HFFc6 (cell line): ENCODE results near the gene BTBD7. TPM values are rescaled to one million over a fixed set of nuclear protein-coding genes. Genes with fewer than 3 reads are reported as not detected.
A peak's percentile ranks its signal among the peaks of the same experiment; 100 is the strongest.

Experiments
- DNase-seq: peaks from one replicate; pipeline ENCODE4 v3.0.0-alpha.2; 2018
- H3K27ac Mint-ChIP-seq: 2 replicates; pipeline ENCODE4 v1.8.0; 2020; ENCODE audit warnings: mild to moderate bottlenecking, mixed read lengths
- H3K27me3 Mint-ChIP-seq: 2 replicates; pipeline ENCODE4 v1.8.0; 2021; ENCODE audit warnings: mild to moderate bottlenecking, moderate library complexity, mixed read lengths; ENCODE audit not compliant: insufficient read depth
- H3K36me3 Mint-ChIP-seq: 2 replicates; pipeline ENCODE4 v1.8.0; 2021; ENCODE audit warnings: low read depth, mixed read lengths
- H3K4me1 Mint-ChIP-seq: 2 replicates; pipeline ENCODE4 v1.8.0; 2020; ENCODE audit warnings: low read depth, mixed read lengths
- H3K4me3 Mint-ChIP-seq: 2 replicates; pipeline ENCODE4 v1.8.0; 2020; ENCODE audit warnings: mild to moderate bottlenecking, moderate library complexity, mixed read lengths
- H3K9me3 Mint-ChIP-seq: 2 replicates; pipeline ENCODE4 v1.8.0; 2020; ENCODE audit warnings: mild to moderate bottlenecking, mixed read lengths
- total RNA-seq, 6 experiments: library from RNA; stranded (reverse); fragmentation: NEBNext Ultra II Directional; extraction: Animal tissue kit (Norgen Biotek cat#: 25700); gene quantifications; 2 replicates in 1 of 6; 3 replicates in 5 of 6; pipeline ENCODE4 v1.2.3, GENCODE V29; 2021
- TF ChIP-seq, protein P1 (sequence below): fragments of 200-600 bp; sonication (generic); IDR thresholded peaks from 2 replicates; pipeline ENCODE4 v1.5.0; 2021; ENCODE audit warnings: antibody characterized with exemption, mild to moderate bottlenecking

BTBD7 gene
- total RNA-seq, 6 experiments from 2014 or later = 36.8 to 45.6 (median 40.0) TPM

DNA sequence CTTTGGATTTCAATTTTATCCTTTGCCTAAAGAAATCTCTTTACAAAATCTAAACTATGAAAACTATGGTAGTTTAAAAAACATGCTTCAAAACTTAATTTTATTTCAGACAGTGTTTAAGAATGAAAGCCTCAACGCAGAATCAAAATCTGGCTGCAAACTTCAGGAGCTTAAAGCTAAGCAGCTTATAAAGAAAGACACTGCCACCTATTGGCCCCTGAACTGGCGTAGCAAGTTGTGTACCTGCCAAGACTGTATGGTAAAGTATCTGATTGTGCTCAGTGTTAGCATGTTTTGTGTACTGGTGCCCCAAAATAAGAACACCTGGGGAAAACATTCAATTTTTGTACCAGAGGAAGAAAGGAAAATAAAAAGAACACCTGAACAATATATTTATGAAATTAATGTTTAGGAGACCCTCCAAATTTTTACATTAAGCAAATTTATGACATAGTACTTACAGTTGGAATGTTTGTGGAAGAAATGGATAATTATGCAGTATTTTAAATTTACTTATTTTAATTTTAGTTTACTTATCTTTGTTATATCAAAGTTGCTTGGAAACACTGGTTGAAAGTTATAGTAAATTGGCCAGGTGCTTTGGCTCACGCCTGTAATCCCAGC is 113.6 kb downstream of the BTBD7 start:
- H3K9me3 Mint-ChIP-seq = no peaks in the 10 kb centered on the region
- H3K27me3 Mint-ChIP-seq = no peaks in the 10 kb centered on the region
- H3K27ac Mint-ChIP-seq = no peak overlapping the region
- H3K4me3 Mint-ChIP-seq = no peak overlapping the region
- no peaks in the 10 kb centered on the region for H3K4me1 Mint-ChIP-seq
- TF ChIP-seq, protein P1, sequence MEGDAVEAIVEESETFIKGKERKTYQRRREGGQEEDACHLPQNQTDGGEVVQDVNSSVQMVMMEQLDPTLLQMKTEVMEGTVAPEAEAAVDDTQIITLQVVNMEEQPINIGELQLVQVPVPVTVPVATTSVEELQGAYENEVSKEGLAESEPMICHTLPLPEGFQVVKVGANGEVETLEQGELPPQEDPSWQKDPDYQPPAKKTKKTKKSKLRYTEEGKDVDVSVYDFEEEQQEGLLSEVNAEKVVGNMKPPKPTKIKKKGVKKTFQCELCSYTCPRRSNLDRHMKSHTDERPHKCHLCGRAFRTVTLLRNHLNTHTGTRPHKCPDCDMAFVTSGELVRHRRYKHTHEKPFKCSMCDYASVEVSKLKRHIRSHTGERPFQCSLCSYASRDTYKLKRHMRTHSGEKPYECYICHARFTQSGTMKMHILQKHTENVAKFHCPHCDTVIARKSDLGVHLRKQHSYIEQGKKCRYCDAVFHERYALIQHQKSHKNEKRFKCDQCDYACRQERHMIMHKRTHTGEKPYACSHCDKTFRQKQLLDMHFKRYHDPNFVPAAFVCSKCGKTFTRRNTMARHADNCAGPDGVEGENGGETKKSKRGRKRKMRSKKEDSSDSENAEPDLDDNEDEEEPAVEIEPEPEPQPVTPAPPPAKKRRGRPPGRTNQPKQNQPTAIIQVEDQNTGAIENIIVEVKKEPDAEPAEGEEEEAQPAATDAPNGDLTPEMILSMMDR = peak; percentile 75
- H3K36me3 Mint-ChIP-seq = peaks cover 10% of the 10 kb centered on the region
- DNase-seq = peak; percentile 51

- Mint-ChIP-seq H3K36me3 (peaks cover 4% of the 10 kb centered on the region; the same call in 1 of the 2 replicates), H3K27ac (no peak overlapping the region), H3K4me1 (peaks cover under 1% of the 10 kb centered on the region), H3K9me3 (no peaks in the 10 kb centered on the region), H3K27me3 (no peaks in the 10 kb centered on the region), H3K4me3 (no peak overlapping the region)
- TF ChIP-seq, protein P1 = no peak
- DNase-seq = no peak
Measured at GRCh38 chr14:93214598-93214997, 118.2 kb downstream of the BTBD7 start.

GRCh38 chr14:93212432-93212831 is 120.4 kb downstream of the BTBD7 start:
- no peak overlapping the region for H3K27ac Mint-ChIP-seq
- TF ChIP-seq, protein P1 = no peak
- no peaks in the 10 kb centered on the region for H3K36me3 Mint-ChIP-seq
- DNase-seq = no peak
- no peak overlapping the region for H3K4me3 Mint-ChIP-seq
- no peaks in the 10 kb centered on the region for H3K9me3 Mint-ChIP-seq
- H3K4me1 Mint-ChIP-seq = peaks cover 20% of the 10 kb centered on the region
- H3K27me3 Mint-ChIP-seq = peaks cover 1% of the 10 kb centered on the region; the same call in 1 of the 2 replicates

DNA sequence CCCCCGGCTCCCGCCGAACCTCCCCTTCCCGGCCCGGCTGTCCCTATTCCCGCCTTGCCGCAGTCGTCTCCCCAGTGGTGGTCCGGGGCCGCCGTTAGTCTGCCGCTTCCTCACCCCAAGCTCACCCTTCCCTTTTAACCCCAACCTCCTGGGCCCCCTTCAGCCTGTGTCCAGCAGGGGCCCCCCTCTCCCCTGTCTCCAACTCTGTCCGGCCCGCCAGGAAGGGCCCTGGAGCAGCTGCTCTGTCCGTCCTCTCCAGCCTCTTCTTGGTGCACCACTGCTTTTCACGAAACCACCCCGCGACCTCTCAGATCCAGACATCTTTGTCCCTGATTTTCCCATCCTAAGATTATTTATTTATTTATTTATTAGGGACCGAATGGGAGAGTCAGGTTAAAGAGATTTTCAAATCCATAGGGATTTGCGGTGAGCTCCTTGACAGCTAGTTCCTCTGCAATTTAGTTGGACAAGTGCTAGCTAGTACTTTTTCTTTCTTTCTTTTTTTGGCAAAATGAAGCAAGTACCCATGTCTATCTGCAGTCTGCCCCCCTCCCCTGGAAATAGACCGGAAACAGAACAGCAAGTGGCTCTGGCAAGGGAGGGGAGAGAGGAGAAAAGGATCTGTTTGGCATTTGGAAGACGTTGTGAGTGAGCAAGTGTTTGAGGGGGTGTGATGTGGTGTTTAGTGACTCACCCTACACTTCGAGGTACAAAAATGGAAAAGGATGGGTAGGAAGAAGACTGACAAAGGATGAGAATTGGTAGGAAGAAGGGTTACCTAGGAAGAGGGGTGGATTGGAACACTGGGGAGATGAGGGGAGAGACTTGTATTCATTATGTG is 125.1 kb downstream of the BTBD7 start:
- H3K27ac Mint-ChIP-seq = peak overlapping the region; percentile 77
- H3K9me3 Mint-ChIP-seq = no peaks in the 10 kb centered on the region
- peak; percentile 40 for DNase-seq
- H3K27me3 Mint-ChIP-seq = peaks cover 1% of the 10 kb centered on the region; the same call in 1 of the 2 replicates
- 0 out of 2 replicates have a peak, but pooled peaks cover 5% of the 10 kb centered on the region for H3K36me3 Mint-ChIP-seq
- peaks cover 33% of the 10 kb centered on the region for H3K4me1 Mint-ChIP-seq
- H3K4me3 Mint-ChIP-seq = peak overlapping the region; percentile 90
- TF ChIP-seq, protein P1 = peak; percentile 60

DNA sequence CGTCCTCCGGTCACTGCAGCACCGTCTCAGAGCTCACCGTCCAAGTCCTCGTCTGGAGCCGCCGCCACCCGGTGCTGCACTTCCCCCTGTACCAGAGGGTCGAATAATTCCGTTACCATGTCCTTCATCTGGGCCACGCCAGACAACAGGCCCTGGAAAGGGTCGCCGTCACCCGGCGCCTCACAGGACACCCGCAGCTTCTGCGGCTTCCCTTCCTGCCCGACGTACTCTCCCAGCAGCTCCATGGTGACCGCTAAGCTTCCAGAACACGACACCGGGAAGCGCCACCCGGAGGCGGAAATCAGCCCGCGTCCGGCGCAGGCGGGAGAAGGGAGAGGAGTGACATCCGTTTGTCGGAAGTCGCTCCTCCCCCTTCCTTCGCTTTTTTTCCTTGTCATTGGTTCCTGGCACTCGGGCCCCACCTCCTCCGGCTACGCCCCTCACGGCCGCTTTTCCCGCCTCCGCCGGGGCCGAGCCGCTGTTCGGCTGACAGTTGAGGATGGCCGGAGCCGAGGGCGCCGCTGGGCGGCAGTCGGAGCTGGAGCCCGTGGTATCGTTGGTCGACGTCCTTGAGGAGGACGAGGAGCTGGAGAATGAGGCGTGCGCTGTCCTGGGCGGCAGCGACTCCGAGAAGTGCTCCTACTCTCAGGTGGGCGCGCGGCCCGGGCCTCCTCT is 125.9 kb downstream of the BTBD7 start, which contains the start of the genes GON7 and UBR7:
GON7 (minus strand) TSS at position 273 of the 675 bp plus-strand sequence; CDS start at position 245, 28 bp downstream.
UBR7 (plus strand) TSS at position 464 of the 675 bp plus-strand sequence; CDS start at position 500, 36 bp downstream.
- TF ChIP-seq, protein P1 = peak; percentile 68
- Mint-ChIP-seq H3K27ac (peak within 1 kb of the TSS; percentile 96), H3K27me3 (peaks cover 1% of the 10 kb centered on the region; the same call in 1 of the 2 replicates), H3K4me3 (peak within 1 kb of the TSS; percentile 90), H3K9me3 (no peaks in the 10 kb centered on the region), H3K36me3 (0 out of 2 replicates have a peak, but pooled peaks cover 5% of the 10 kb centered on the region), H3K4me1 (peaks cover 33% of the 10 kb centered on the region)
- peak; percentile 97 for DNase-seq
